LHCN-M2 (cell line): ENCODE measurements around the gene CINP. TPM values are rescaled to one million over a fixed set of nuclear protein-coding genes. Genes with fewer than 3 reads are reported as not detected.

ENCODE experiments used
- DNase-seq: peaks from one replicate; pipeline ENCODE4 v3.0.0-alpha.2; 2012; ENCODE audit warnings: low read depth
- polyA plus RNA-seq: library from polyadenylated mRNA; unstranded; fragments of >200 nt; gene quantifications from one replicate; pipeline ENCODE4 v1.2.1, GENCODE V29; 2012; ENCODE audit warnings: missing spikeins
- total RNA-seq: library from RNA; depleted of rRNA; stranded (reverse); fragments of >200 nt; gene quantifications from 2 replicates; pipeline ENCODE4 v1.2.3, GENCODE V29; 2014; rRNA removed

CINP gene
- 48.4 and 64.4 TPM in 2 replicates for total RNA-seq
- 50.5 TPM for polyA plus RNA-seq

GRCh38 chr14:102362545-102363181 is at the start of gene CINP, which contains the start of gene TECPR2:
CINP (minus strand) TSS chr14:102362890; CDS start chr14:102362851, 39 bp downstream.
TECPR2 (plus strand) TSS chr14:102362941; CDS start chr14:102376722, 13,781 bp downstream.
- peak; percentile 92 for DNase-seq

GRCh38 chr14:102408724-102409123 is 46.0 kb upstream of the CINP start:
- DNase-seq: no peak

GRCh38 chr14:102407258-102407657 is 44.6 kb upstream of the CINP start:
- DNase-seq: no peak

- DNase-seq: peak; percentile 11
Observed at GRCh38 chr14:102403028-102403427, 40.3 kb upstream of the CINP start.

- no peak for DNase-seq
Observed at GRCh38 chr14:102396521-102396920, 33.8 kb upstream of the CINP start.

GRCh38 chr14:102394717-102395375 is 32.2 kb upstream of the CINP start:
- no peak for DNase-seq

- no peak for DNase-seq
Observed at GRCh38 chr14:102392506-102392905, 29.8 kb upstream of the CINP start.

GRCh38 chr14:102390064-102390855 is 27.6 kb upstream of the CINP start:
- DNase-seq: no peak

- peak; percentile 13 for DNase-seq
Observed at GRCh38 chr14:102389246-102389645, 26.6 kb upstream of the CINP start.

- no peak for DNase-seq
Observed at GRCh38 chr14:102387086-102387485, 24.4 kb upstream of the CINP start.

GRCh38 chr14:102378830-102379229 is 16.1 kb upstream of the CINP start:
- no peak for DNase-seq

- no peak for DNase-seq
Observed at GRCh38 chr14:102377696-102378095, 15.0 kb upstream of the CINP start.

- no peak for DNase-seq
Observed at GRCh38 chr14:102375119-102375518, 12.4 kb upstream of the CINP start.

- DNase-seq: no peak
Observed at GRCh38 chr14:102374264-102374663, 11.6 kb upstream of the CINP start.

- no peak for DNase-seq
Observed at GRCh38 chr14:102373110-102373509, 10.4 kb upstream of the CINP start.

GRCh38 chr14:102371361-102371760 is 8.7 kb upstream of the CINP start:
- no peak for DNase-seq

- no peak for DNase-seq
Observed at GRCh38 chr14:102370305-102370809, 7.7 kb upstream of the CINP start.

GRCh38 chr14:102363182-102363943 is 673 bp upstream of the CINP start:
- DNase-seq: peak; percentile 36

GRCh38 chr14:102362084-102362483 is 606 bp downstream of the CINP start:
- peak; percentile 70 for DNase-seq

GRCh38 chr14:102360388-102360787 is 2.3 kb downstream of the CINP start:
- DNase-seq: no peak

- no peak for DNase-seq
Observed at GRCh38 chr14:102359341-102359740, 3.3 kb downstream of the CINP start.
